SU-DHL-6 (cell line): Measurements from ENCODE around the gene CFB.
"Not testable (repeated sequence)": the region's sequence is repeated elsewhere in the genome, so short reads cannot be mapped to it uniquely, and the experiment has no call there.

Experiments used
- H2AFZ ChIP-seq: fragments of 200-600 bp; sonication (generic); 2 replicates; pipeline ENCODE4 v1.6.1; 2014; ENCODE audit warnings: low read depth, mild to moderate bottlenecking, moderate library complexity, mixed read lengths, antibody characterized with exemption, low read length; ENCODE audit not compliant: severe bottlenecking
- H3F3A ChIP-seq: fragments of 200-600 bp; shearing (Covaris generic); 2 replicates; pipeline ENCODE4 v1.6.0; 2016; ENCODE audit warnings: antibody characterized with exemption, mild to moderate bottlenecking; ENCODE audit not compliant: insufficient read depth
- H3K27ac ChIP-seq: fragments of 200-600 bp; sonication (generic); 2 replicates; pipeline ENCODE4 v1.5.1; 2016; ENCODE audit warnings: low read depth, mild to moderate bottlenecking, low read length, moderate library complexity, mixed read lengths
- H3K27me3 ChIP-seq: fragments of 200-600 bp; sonication (generic), shearing (Covaris generic); 2 replicates; pipeline ENCODE4 v1.6.0; 2014; ENCODE audit warnings: mild to moderate bottlenecking, low read length
- H3K36me3 ChIP-seq: fragments of 200-600 bp; sonication (generic); 2 replicates; pipeline ENCODE4 v1.6.1; 2014; ENCODE audit warnings: mild to moderate bottlenecking, low read length, mixed read lengths
- H3K4me2 ChIP-seq: fragments of 300-600, 200-600 bp; shearing (Covaris generic), sonication (generic); 2 replicates; pipeline ENCODE4 v1.6.0; 2014; ENCODE audit warnings: low read length, low read depth, mild to moderate bottlenecking; ENCODE audit not compliant: poor library complexity, severe bottlenecking
- H3K4me3 ChIP-seq: fragments of 200-600 bp; sonication (generic); 2 replicates; pipeline ENCODE4 v1.5.1; 2014; ENCODE audit warnings: antibody characterized with exemption, low read length, mild to moderate bottlenecking, mixed read lengths; ENCODE audit not compliant: insufficient read depth, poor library complexity, severe bottlenecking
- H3K79me2 ChIP-seq: fragments of 200-600 bp; sonication (generic); 2 replicates; pipeline ENCODE4 v1.6.1; 2014; ENCODE audit warnings: mild to moderate bottlenecking, low read length, moderate library complexity; ENCODE audit not compliant: insufficient read depth
- H3K9ac ChIP-seq: fragments of 200-600 bp; sonication (generic); 2 replicates; pipeline ENCODE4 v1.7.0; 2014; ENCODE audit warnings: mild to moderate bottlenecking, low read length
- H3K9me2 ChIP-seq: fragments of 200-600 bp; sonication (generic); replicated peaks from 2 replicates; pipeline ENCODE4 v1.6.1; 2014; ENCODE audit warnings: low read length; ENCODE audit not compliant: insufficient read depth
- H3K9me3 ChIP-seq: fragments of 200-600 bp; sonication (generic); 2 replicates; pipeline ENCODE4 v1.6.1; 2014; ENCODE audit warnings: low read length, mixed read lengths; ENCODE audit not compliant: insufficient read depth
- H4K20me1 ChIP-seq: fragments of 200-600 bp; sonication (generic); 2 replicates; pipeline ENCODE4 v1.6.1; 2014; ENCODE audit warnings: low read depth, mild to moderate bottlenecking, antibody characterized with exemption, low read length, moderate library complexity, mixed read lengths
- CTCF ChIP-seq: fragments of 200-600 bp; sonication (generic); IDR thresholded peaks from one replicate; pipeline ENCODE4 v1.5.1; 2017; ENCODE audit warnings: antibody characterized with exemption, mild to moderate bottlenecking, low read length, moderate library complexity; ENCODE audit not compliant: insufficient read depth, poor library complexity, severe bottlenecking
- EZH2phosphoT487 ChIP-seq: fragments of 200-600 bp; sonication (generic), shearing (Covaris generic); conservative IDR thresholded peaks from 2 replicates; pipeline ENCODE4 v1.6.1; 2018; ENCODE audit warnings: mild to moderate bottlenecking, antibody characterized with exemption, low read length, moderate library complexity, mixed read lengths

The CFB gene

GRCh38 chr6:31971993-31972708, 26.3 kb downstream of the CFB start, which contains the start of gene DXO:
Gene DXO (minus strand): TSS chr6:31972138. CDS start chr6:31971675, 463 bp downstream.
- peaks cover 18% of the 10 kb centered on the region for H3K79me2 ChIP-seq
- no peaks in the 10 kb centered on the region for H3K9me2 ChIP-seq
- H3K27me3 ChIP-seq = no peaks in the 10 kb centered on the region
- H2AFZ ChIP-seq = peak within 1 kb of the TSS; percentile 74
- H3K4me2 ChIP-seq = peak within 1 kb of the TSS; percentile 79
- H3F3A ChIP-seq = peaks cover 22% of the 10 kb centered on the region
- H4K20me1 ChIP-seq = no peaks in the 10 kb centered on the region
- peak within 1 kb of the TSS; percentile 69 for H3K9ac ChIP-seq
- H3K36me3 ChIP-seq = no peaks in the 10 kb centered on the region
- H3K4me3 ChIP-seq = peak within 1 kb of the TSS; percentile 80
- H3K9me3 ChIP-seq = no peaks in the 10 kb centered on the region
- TF ChIP-seq EZH2phosphoT487 (no peak), CTCF (no peak)
- H3K27ac ChIP-seq = peak within 1 kb of the TSS; percentile 79

- Histone ChIP-seq H3K4me3 (peak overlapping the region; percentile 80), H3K79me2 (peaks cover 18% of the 10 kb centered on the region), H3K9me2 (no peaks in the 10 kb centered on the region), H3K9ac (peak overlapping the region; percentile 69), H3K36me3 (no peaks in the 10 kb centered on the region), H3K9me3 (no peaks in the 10 kb centered on the region), H3K27ac (peak overlapping the region; percentile 79), H3F3A (peaks cover 22% of the 10 kb centered on the region), H3K27me3 (no peaks in the 10 kb centered on the region), H2AFZ (peak overlapping the region; percentile 74), H3K4me2 (peak overlapping the region; percentile 79), H4K20me1 (no peaks in the 10 kb centered on the region)
- TF ChIP-seq CTCF = no peak
- no peak for TF ChIP-seq EZH2phosphoT487
These were observed 26.9 kb downstream of the CFB start for GRCh38 chr6:31972709-31973350.

GRCh38 chr6:31976065-31976464, 30.2 kb downstream of the CFB start:
- not testable (repeated sequence) for H3K9ac ChIP-seq, H3K27ac ChIP-seq, H3K36me3 ChIP-seq, H2AFZ ChIP-seq, H4K20me1 ChIP-seq, H3K9me2 ChIP-seq, H3K4me3 ChIP-seq, H3K4me2 ChIP-seq, H3K27me3 ChIP-seq, H3K9me3 ChIP-seq
- Histone ChIP-seq H3K79me2 (peaks cover 14% of the 10 kb centered on the region), H3F3A (peaks cover 20% of the 10 kb centered on the region)

- H3K27ac ChIP-seq = no peak overlapping the region
- H3K27me3 ChIP-seq = no peaks in the 10 kb centered on the region
- no peak overlapping the region for H3K4me3 ChIP-seq
- no peak overlapping the region for H2AFZ ChIP-seq
- peaks cover 16% of the 10 kb centered on the region; the same call in 1 of the 2 replicates for H3F3A ChIP-seq
- H4K20me1 ChIP-seq = no peaks in the 10 kb centered on the region
- H3K36me3 ChIP-seq = no peaks in the 10 kb centered on the region
- TF ChIP-seq CTCF (no peak), EZH2phosphoT487 (no peak)
- H3K4me2 ChIP-seq = no peak overlapping the region
- no peaks in the 10 kb centered on the region for H3K9me2 ChIP-seq
- peaks cover 2% of the 10 kb centered on the region for H3K79me2 ChIP-seq
- H3K9ac ChIP-seq = no peak overlapping the region
- H3K9me3 ChIP-seq = no peaks in the 10 kb centered on the region
These were observed 32.0 kb downstream of the CFB start for GRCh38 chr6:31977816-31978431.
